Measurements from ENCODE around the gene SYT5. TPM values are rescaled to one million over a fixed set of nuclear protein-coding genes. Genes with fewer than 3 reads are reported as not detected.
"Not testable (repeated sequence)": the region's sequence is repeated elsewhere in the genome, so short reads cannot be mapped to it uniquely, and the experiment has no call there.

Gene SYT5
- total and polyA plus RNA-seq, 12 donors = under 0.01 to 1.1 TPM; not detected in 10

- H3K27ac ChIP-seq = peak overlapping the region in 9 of 10 donors; percentile 77 to 100 (median 95)
- H3K9me3 ChIP-seq = peaks cover 0 to 7% (median 0%) of the 10 kb centered on the region in 11 donors
- peak overlapping the region; percentile 26 to 78 (median 64) for H3K4me3 ChIP-seq
- 2 to 4% methylated on average over 52 of the region's 52 CpGs for WGBS, 2 donors
- peak; percentile 69 to 70 for DNase-seq
- H3K4me1 ChIP-seq = peaks cover 0 to 48% (median 15%) of the 10 kb centered on the region in 9 donors
- peak in 7 of 8 donors; percentile 23 to 67 (median 48) for ATAC-seq
- intact Hi-C loops (cut with DNase I) = no loop called here
- peaks cover 0 to 49% (median 32%) of the 10 kb centered on the region in 7 donors for H3K27me3 ChIP-seq
- no peak for TF ChIP-seq CTCF (IDR thresholded peaks at IDR 0.05)
- peaks cover 0 to 56% (median 0%) of the 10 kb centered on the region in 9 donors for H3K36me3 ChIP-seq
Measured at GRCh38 chr19:55156202-55157063, 23.7 kb downstream of the SYT5 start.

- DNase-seq; intact Hi-C loops (cut with DNase I); ATAC-seq; H3K9me3 ChIP-seq: not testable (repeated sequence)
- peak overlapping the region in 5 of 10 donors; percentile 61 to 100 (median 95) for H3K27ac ChIP-seq
- H3K4me3 ChIP-seq = peak overlapping the region; percentile 26 to 78 (median 64)
- H3K36me3 ChIP-seq = peaks cover 0 to 56% (median 0%) of the 10 kb centered on the region in 9 donors
- H3K4me1 ChIP-seq = peaks cover 3 to 48% (median 14%) of the 10 kb centered on the region in 9 donors
- peaks cover 0 to 43% (median 26%) of the 10 kb centered on the region in 7 donors for H3K27me3 ChIP-seq
- 7 to 10% methylated on average over 5 of the region's 5 CpGs for WGBS, 2 donors
Measured at GRCh38 chr19:55155784-55156183, 24.3 kb downstream of the SYT5 start.

- Histone ChIP-seq H3K27me3 (peaks cover 0 to 41% (median 31%) of the 10 kb centered on the region in 7 donors), H3K4me3 (peak overlapping the region in 8 of 10 donors; percentile 32 to 69 (median 56)), H3K36me3 (peaks cover 0 to 58% (median 0%) of the 10 kb centered on the region in 9 donors), H3K27ac (peak overlapping the region in 4 of 10 donors; percentile 10 to 80 (median 34)), H3K4me1 (peaks cover 0 to 42% (median 11%) of the 10 kb centered on the region in 9 donors), H3K9me3 (peaks cover 0 to 7% (median 0%) of the 10 kb centered on the region in 11 donors)
- ATAC-seq = no peak
- TF ChIP-seq CTCF (IDR thresholded peaks at IDR 0.05) = no peak
- 69 to 72% methylated on average over 12 of the region's 12 CpGs for WGBS, 2 donors
- no peak for DNase-seq
- intact Hi-C loops (cut with DNase I) = no loop called here
Measured at GRCh38 chr19:55153652-55154264, 26.3 kb downstream of the SYT5 start.

GRCh38 chr19:55152017-55152416, 28.1 kb downstream of the SYT5 start:
- ATAC-seq (no peak), DNase-seq (no peak)
- peaks cover 0 to 46% (median 34%) of the 10 kb centered on the region in 7 donors for H3K27me3 ChIP-seq
- H3K36me3 ChIP-seq = peaks cover 0 to 54% (median 0%) of the 10 kb centered on the region in 9 donors
- peaks cover 0 to 7% (median 0%) of the 10 kb centered on the region in 11 donors for H3K9me3 ChIP-seq
- peak overlapping the region in 5 of 10 donors; percentile 54 to 69 (median 60) for H3K4me3 ChIP-seq
- peaks cover 0 to 45% (median 11%) of the 10 kb centered on the region in 9 donors for H3K4me1 ChIP-seq
- no peak for TF ChIP-seq CTCF (IDR thresholded peaks at IDR 0.05)
- peak overlapping the region in 3 of 10 donors; percentile 30 to 80 (median 67) for H3K27ac ChIP-seq
- intact Hi-C loops (cut with DNase I) = no loop called here
